A549 (cell line): ENCODE results near the gene IPO9.

Source experiments
- CHD4 ChIP-seq: fragments of 200-600 bp; sonication (generic); IDR thresholded peaks from 2 replicates; pipeline ENCODE4 v1.6.1; 2016; ENCODE audit warnings: antibody characterized with exemption, mild to moderate bottlenecking, borderline replicate concordance
- CTCF ChIP-seq: fragments of >200 bp; sonication (Bioruptor Twin); formaldehyde crosslinking; IDR thresholded peaks from 3 replicates; pipeline ENCODE4 v1.5.1; 2016
- EP300 ChIP-seq, 2 experiments: fragments of >200 bp; sonication (Bioruptor Twin); formaldehyde crosslinking; IDR thresholded peaks; 2 replicates in 1 of 2; 3 replicates in 1 of 2; pipeline ENCODE4 v1.6.1; 2016 to 2017
- JUNB ChIP-seq: fragments of >200 bp; sonication (Bioruptor Twin); formaldehyde crosslinking; IDR thresholded peaks from 2 replicates; pipeline ENCODE4 v1.6.1; 2016
- TF ChIP-seq, protein P1 (sequence below): IDR thresholded peaks from 2 replicates; pipeline ENCODE4 v1.6.1; 2012
- TF ChIP-seq, protein P2 (sequence below): fragments of 250-450 bp; sonication (Bioruptor Pico); IDR thresholded peaks from 2 replicates; pipeline ENCODE4 v1.5.0; 2020; ENCODE audit warnings: low read depth, mild to moderate bottlenecking, moderate library complexity

GRCh38 chr1:201882665-201883132 lies 53.7 kb downstream of the IPO9 start:
- TF ChIP-seq, protein P1, sequence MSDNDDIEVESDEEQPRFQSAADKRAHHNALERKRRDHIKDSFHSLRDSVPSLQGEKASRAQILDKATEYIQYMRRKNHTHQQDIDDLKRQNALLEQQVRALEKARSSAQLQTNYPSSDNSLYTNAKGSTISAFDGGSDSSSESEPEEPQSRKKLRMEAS, result no peak
- TF ChIP-seq EP300 (IDR thresholded peaks at IDR 0.05) (no peak), JUNB (no peak), CHD4 (no peak), CTCF (no peak)
- TF ChIP-seq, protein P2, sequence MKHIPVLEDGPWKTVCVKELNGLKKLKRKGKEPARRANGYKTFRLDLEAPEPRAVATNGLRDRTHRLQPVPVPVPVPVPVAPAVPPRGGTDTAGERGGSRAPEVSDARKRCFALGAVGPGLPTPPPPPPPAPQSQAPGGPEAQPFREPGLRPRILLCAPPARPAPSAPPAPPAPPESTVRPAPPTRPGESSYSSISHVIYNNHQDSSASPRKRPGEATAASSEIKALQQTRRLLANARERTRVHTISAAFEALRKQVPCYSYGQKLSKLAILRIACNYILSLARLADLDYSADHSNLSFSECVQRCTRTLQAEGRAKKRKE (CRISPR knock-in tag), result no peak
